Ovary (tissue), 9 donors: ENCODE results near the gene CAMKK2. TPM values are rescaled to one million over a fixed set of nuclear protein-coding genes. Genes with fewer than 3 reads are reported as not detected.

Experiments used
- DNase-seq, 5 donors: peaks; one replicate each; pipeline ENCODE4 v3.0.0-alpha.2; 2019 to 2020
- H3K27ac ChIP-seq, 2 donors: fragments of 200-600 bp; one replicate each; pipeline versions ENCODE4 v1.5.1 to v1.8.0; 2019 to 2022
- H3K27me3 ChIP-seq: fragments of 200-600 bp; one replicate; pipeline ENCODE4 v1.8.0; 2022
- H3K36me3 ChIP-seq: fragments of 200-600 bp; sonication (generic); one replicate; pipeline ENCODE4 v1.5.1; 2019
- H3K4me1 ChIP-seq: one replicate; pipeline ENCODE4 v1.8.1; 2013; ENCODE audit warnings: mild to moderate bottlenecking, moderate library complexity; ENCODE audit not compliant: insufficient read depth
- H3K4me3 ChIP-seq: fragments of 200-600 bp; sonication (generic); one replicate; pipeline ENCODE4 v1.5.1; 2017
- H3K9me3 ChIP-seq, 2 donors: fragments of 200-600 bp in 1 of 2; sonication (generic) in 1 of 2; one replicate each; pipeline versions ENCODE4 v1.5.1 to v1.8.1; 2013 to 2019; ENCODE audit warnings: mild to moderate bottlenecking in 1 of 2, moderate library complexity in 1 of 2
- CTCF ChIP-seq, 3 donors: fragments of 450-650 bp in 2 of 3; fragments of 200-600 bp in 1 of 3; IDR thresholded peaks; one replicate each; pipeline versions ENCODE4 v1.5.1 to v1.8.0; 2016 to 2022; ENCODE audit warnings: antibody characterized with exemption in 3 of 3, mild to moderate bottlenecking in 1 of 3
- EP300 ChIP-seq: sonication (generic); formaldehyde crosslinking; IDR thresholded peaks from one replicate; pipeline ENCODE4 v1.6.1; 2017; ENCODE audit warnings: antibody characterized with exemption
- POLR2A ChIP-seq: fragments of 450-650 bp; IDR thresholded peaks from one replicate; pipeline ENCODE4 v1.6.1; 2017; ENCODE audit warnings: antibody characterized with exemption, mild to moderate bottlenecking, moderate library complexity
- WGBS, 3 donors: extraction: QIAGEN DNeasy Blood & Tissue Kit in 1 of 3; methylation state at CpG; one replicate each; pipeline versions ENCODE4 v1.1.5 to v1.1.7; 2013 to 2017; 5-methylcytosine and 5-hydroxymethylcytosine counted together
- intact Hi-C, 4 donors: fragments of 100-400 bp; cut with DNase I; formaldehyde crosslinking; loops; one replicate each; pipeline versions ENCODE4 v1.11.0 to v1.15.1; 2022 to 2023
- polyA plus RNA-seq, 2 donors: library from polyadenylated mRNA; stranded (reverse); fragments of 200-250 nt in 1 of 2; fragments of 350-450 nt in 1 of 2; fragmentation: Illumina TruSeq in 1 of 2; extraction: RNeasy Lipid Tissue Mini Kit (QIAGEN cat#74804) in 1 of 2; gene quantifications; one replicate each; pipeline ENCODE4 v1.2.3, GENCODE V29; 2013 to 2014
- total RNA-seq, 7 donors: library from RNA; depleted of rRNA in 2 of 7; stranded (reverse); fragments of >200 nt in 2 of 7; fragmentation: NEBNext Ultra II Directional in 3 of 7; extraction: Animal tissue kit (Norgen Biotek cat#: 25700) in 3 of 7; gene quantifications; one replicate each; pipeline versions ENCODE4 v1.1.0 to v1.2.4, GENCODE V29; 2016 to 2023
- donor health status: DM: no; HTN: no; CAD: no; lungs with moderate emphysema.
- donor health status: DM: no; HTN: no; CAD: no.
- donor health status: Bipolar disorder and iron deficiency.
- donor health status: DM: yes; HTN: yes; CAD: no.
- donor health status: DM: no; HTN: no; CAD: no.
- donor health status: DM: yes; HTN: yes; CAD: no.

The CAMKK2 gene
- total and polyA plus RNA-seq, 9 donors, result 19.0 to 44.6 (median 38.0) TPM

GRCh38 chr12:121255433-121255832 is 41.1 kb downstream of the CAMKK2 start:
- H3K27ac ChIP-seq, result no peak overlapping the region
- intact Hi-C loops, result no loop called here
- H3K4me3 ChIP-seq, result no peak overlapping the region
- WGBS, 3 donors, result 90 to 92% (median 92%) methylated on average over 9 of the region's 9 CpGs
- TF ChIP-seq CTCF (IDR thresholded peaks at IDR 0.05), result no peak
- TF ChIP-seq EP300, result no peak
- TF ChIP-seq POLR2A, result no peak
- H3K9me3 ChIP-seq, result no peaks in the 10 kb centered on the region
- H3K4me1 ChIP-seq, result no peaks in the 10 kb centered on the region
- DNase-seq, result no peak
- no peaks in the 10 kb centered on the region for H3K27me3 ChIP-seq
- H3K36me3 ChIP-seq, result no peaks in the 10 kb centered on the region

GRCh38 chr12:121253638-121254335 is 42.7 kb downstream of the CAMKK2 start:
- intact Hi-C loops, result no loop called here
- H3K36me3 ChIP-seq, result no peaks in the 10 kb centered on the region
- WGBS, 3 donors, result 94 to 96% (median 95%) methylated on average over 15 of the region's 15 CpGs

GRCh38 chr12:121252712-121253345 is 43.7 kb downstream of the CAMKK2 start:
- 87 to 99% (median 98%) methylated on average over 9 of the region's 9 CpGs for WGBS, 3 donors

More at GRCh38 chr12:121253638-121254335, 42.7 kb downstream of the CAMKK2 start:
- Histone ChIP-seq H3K4me1 (no peaks in the 10 kb centered on the region), H3K4me3 (no peak overlapping the region), H3K9me3 (no peaks in the 10 kb centered on the region), H3K27ac (no peak overlapping the region), H3K27me3 (no peaks in the 10 kb centered on the region)
- no peak for TF ChIP-seq EP300
- TF ChIP-seq CTCF (IDR thresholded peaks at IDR 0.05), result no peak
- TF ChIP-seq POLR2A, result no peak
- DNase-seq, result no peak

GRCh38 chr12:121251838-121252237 is 44.7 kb downstream of the CAMKK2 start:
- H3K27me3 ChIP-seq, result no peaks in the 10 kb centered on the region
- no peaks in the 10 kb centered on the region for H3K36me3 ChIP-seq
- no peak for DNase-seq
- no peaks in the 10 kb centered on the region for H3K9me3 ChIP-seq
- no peaks in the 10 kb centered on the region for H3K4me1 ChIP-seq
- no peak overlapping the region for H3K27ac ChIP-seq
- intact Hi-C loops, result no loop called here
- no peak overlapping the region for H3K4me3 ChIP-seq
- WGBS, 3 donors, result 50 to 95% (median 68%) methylated on average over 2 of the region's 2 CpGs
- TF ChIP-seq EP300 (no peak), POLR2A (no peak), CTCF (IDR thresholded peaks at IDR 0.05) (no peak)

More at GRCh38 chr12:121252712-121253345, 43.7 kb downstream of the CAMKK2 start:
- intact Hi-C loops, result no loop called here
- H3K4me3 ChIP-seq, result no peak overlapping the region
- no peak overlapping the region for H3K27ac ChIP-seq
- no peak for DNase-seq
- no peaks in the 10 kb centered on the region for H3K27me3 ChIP-seq
- H3K36me3 ChIP-seq, result no peaks in the 10 kb centered on the region
- H3K4me1 ChIP-seq, result no peaks in the 10 kb centered on the region
- H3K9me3 ChIP-seq, result no peaks in the 10 kb centered on the region
- TF ChIP-seq CTCF (IDR thresholded peaks at IDR 0.05), result no peak
- TF ChIP-seq POLR2A, result no peak
